ENCODE results near the gene MAB21L4. TPM values are rescaled to one million over a fixed set of nuclear protein-coding genes. Genes with fewer than 3 reads are reported as not detected.
A peak's percentile ranks its signal among the peaks of the same experiment; 100 is the strongest.

Gene MAB21L4
- total and polyA plus RNA-seq, 11 donors: 0.10 to 0.75 TPM; not detected in 9

- DNase-seq: no peak
- TF ChIP-seq CTCF (IDR thresholded peaks at IDR 0.05) (no peak), POLR2A (IDR thresholded peaks at IDR 0.05) (no peak)
- intact Hi-C loops (cut with DNase I): no loop called here
- Histone ChIP-seq H3K9me3 (no peaks in the 10 kb centered on the region), H3K36me3 (no peaks in the 10 kb centered on the region), H3K4me1 (no peaks in the 10 kb centered on the region), H3K27me3 (no peaks in the 10 kb centered on the region), H3K27ac (no peak overlapping the region), H3K4me3 (no peak overlapping the region)
- ATAC-seq: peak in 1 of 4 donors; percentile 21
- WGBS, 4 donors: 84 to 88% (median 85%) methylated on average over 11 to 15 of the region's 15 CpGs
Measured at GRCh38 chr2:240869956-240870875, 25.7 kb downstream of the MAB21L4 start.

- intact Hi-C loops (cut with DNase I): no loop called here
- Histone ChIP-seq H3K4me1 (no peaks in the 10 kb centered on the region), H3K9me3 (no peaks in the 10 kb centered on the region), H3K27me3 (no peaks in the 10 kb centered on the region), H3K4me3 (no peak overlapping the region), H3K36me3 (no peaks in the 10 kb centered on the region), H3K27ac (no peak overlapping the region)
- WGBS, 4 donors: 87 to 100% (median 90%) methylated on average over 7 to 25 of the region's 25 CpGs
- no peak for TF ChIP-seq CTCF (IDR thresholded peaks at IDR 0.05)
- TF ChIP-seq POLR2A (IDR thresholded peaks at IDR 0.05): no peak
- ATAC-seq (no peak), DNase-seq (no peak)
Measured at GRCh38 chr2:240869109-240869955, 26.6 kb downstream of the MAB21L4 start.

GRCh38 chr2:240868286-240869108 lies 27.5 kb downstream of the MAB21L4 start, which contains the start of gene AGXT:
Gene AGXT, plus strand, starts transcription at chr2:240868824. Its CDS starts 42 bp downstream, at chr2:240868866.
- Histone ChIP-seq H3K27me3 (no peaks in the 10 kb centered on the region), H3K27ac (no peak within 1 kb of the TSS), H3K4me3 (no peak within 1 kb of the TSS), H3K9me3 (no peaks in the 10 kb centered on the region), H3K4me1 (no peaks in the 10 kb centered on the region), H3K36me3 (no peaks in the 10 kb centered on the region)
- intact Hi-C loops (cut with DNase I): no loop called here
- DNase-seq: no peak
- peak in 1 of 4 donors; percentile 29 for ATAC-seq
- 74 to 81% (median 78%) methylated on average over 13 to 21 of the region's 21 CpGs for WGBS, 4 donors
- TF ChIP-seq POLR2A (IDR thresholded peaks at IDR 0.05): no peak
- TF ChIP-seq CTCF (IDR thresholded peaks at IDR 0.05): no peak
